SKM-1 (cell line): ENCODE measurements around the gene MICALL2.

Experiments used
- DNase-seq: peaks from one replicate; lab custom pipeline; 2025; ENCODE audit not compliant: unreplicated experiment; lab: John Stamatoyannopoulos, UW

Gene MICALL2

GRCh38 chr7:1468643-1469298 lies 9.5 kb upstream of the MICALL2 start:
- no peak for DNase-seq

- DNase-seq: no peak
Observed at GRCh38 chr7:1468203-1468602, 8.9 kb upstream of the MICALL2 start.

GRCh38 chr7:1466524-1467271 lies 7.4 kb upstream of the MICALL2 start:
- DNase-seq: no peak

- DNase-seq: no peak
Observed at GRCh38 chr7:1464694-1465093, 5.4 kb upstream of the MICALL2 start.

GRCh38 chr7:1463676-1464223 lies 4.5 kb upstream of the MICALL2 start:
- DNase-seq: no peak

- DNase-seq: no peak
Observed at GRCh38 chr7:1461646-1462375, 2.5 kb upstream of the MICALL2 start.

GRCh38 chr7:1460821-1461645 lies 1.8 kb upstream of the MICALL2 start:
- peak; percentile 42 for DNase-seq

GRCh38 chr7:1459920-1460820 lies 900 bp upstream of the MICALL2 start:
- DNase-seq: no peak

GRCh38 chr7:1459512-1459892 lies 232 bp upstream of the MICALL2 start:
- peak; percentile 90 for DNase-seq

- no peak for DNase-seq
Observed at GRCh38 chr7:1457949-1458682, 1.2 kb downstream of the MICALL2 start.

- no peak for DNase-seq
Observed at GRCh38 chr7:1457059-1457948, 2.0 kb downstream of the MICALL2 start.

GRCh38 chr7:1455955-1456354 lies 3.3 kb downstream of the MICALL2 start:
- DNase-seq: no peak

GRCh38 chr7:1455241-1455939 lies 3.9 kb downstream of the MICALL2 start:
- no peak for DNase-seq

GRCh38 chr7:1454542-1454941 lies 4.7 kb downstream of the MICALL2 start:
- no peak for DNase-seq

- no peak for DNase-seq
Observed at GRCh38 chr7:1452205-1452604, 7.1 kb downstream of the MICALL2 start.

- no peak for DNase-seq
Observed at GRCh38 chr7:1450987-1451386, 8.3 kb downstream of the MICALL2 start.

GRCh38 chr7:1450431-1450830 lies 8.8 kb downstream of the MICALL2 start:
- DNase-seq: no peak

GRCh38 chr7:1449951-1450350 lies 9.3 kb downstream of the MICALL2 start:
- DNase-seq: no peak
